Stimulated activated CD8-positive, alpha-beta memory T cell treated with anti-CD3 and anti-CD28 coated beads, Interleukin-12 subunit alpha, Interleukin-12 subunit beta, amount 100 ng/mL, for 1 hour (primary cell): ENCODE data around the gene ITCH.
"Not testable (repeated sequence)": the region's sequence is repeated elsewhere in the genome, so short reads cannot be mapped to it uniquely, and the experiment has no call there.

Experiments
- DNase-seq: peaks from one replicate; pipeline ENCODE4 v3.0.0-alpha.2; 2020; ENCODE audit warnings: low read depth

Gene ITCH

DNA sequence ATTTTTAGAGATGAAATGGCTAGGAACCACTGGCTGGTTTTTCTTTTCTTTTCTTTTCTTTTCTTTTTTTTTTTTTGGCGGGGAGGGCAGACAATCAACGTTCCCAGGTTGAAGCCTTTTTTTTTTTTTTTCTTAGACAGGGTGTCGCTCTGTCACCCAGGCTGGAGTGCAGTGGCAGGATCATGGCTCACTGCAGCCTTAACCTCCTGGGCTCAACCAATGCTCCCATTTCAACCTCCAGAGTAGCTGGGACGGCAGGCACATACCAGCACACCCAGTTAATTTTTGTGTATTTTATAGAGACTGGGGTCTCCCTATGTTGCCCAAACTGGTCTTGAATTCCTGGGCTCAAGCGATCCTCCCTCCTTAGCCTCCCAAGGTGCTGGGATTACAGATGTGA, 18.8 kb upstream of the ITCH start:
- no peak for DNase-seq

- DNase-seq = no peak
Observed at GRCh38 chr20:34345402-34345736, 17.7 kb upstream of the ITCH start.

- DNase-seq = not testable (repeated sequence)
Observed at GRCh38 chr20:34345839-34346532, 17.1 kb upstream of the ITCH start.

- not testable (repeated sequence) for DNase-seq
Observed at GRCh38 chr20:34346533-34346865, 16.6 kb upstream of the ITCH start.

DNA sequence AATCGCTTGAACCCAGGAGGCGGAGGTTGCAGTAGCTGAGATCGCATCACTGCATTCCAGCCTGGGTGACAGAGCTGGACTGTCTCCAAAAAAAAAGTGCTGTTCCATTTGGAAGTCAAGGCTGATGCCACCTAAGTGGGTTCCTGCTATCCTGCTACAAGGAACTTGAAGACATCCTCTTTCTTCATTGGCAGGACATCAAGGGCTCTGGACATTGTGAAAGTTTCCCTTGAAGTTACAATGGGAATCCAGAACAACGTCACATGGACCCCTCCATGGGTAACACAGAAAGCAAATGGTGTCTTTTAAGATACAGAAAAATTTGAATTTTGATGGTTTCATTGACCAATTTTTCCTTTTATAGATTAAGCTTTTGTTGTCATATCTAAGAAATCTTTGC, 15.5 kb upstream of the ITCH start:
- no peak for DNase-seq

GRCh38 chr20:34350095-34350494, 13.0 kb upstream of the ITCH start:
- no peak for DNase-seq

DNA sequence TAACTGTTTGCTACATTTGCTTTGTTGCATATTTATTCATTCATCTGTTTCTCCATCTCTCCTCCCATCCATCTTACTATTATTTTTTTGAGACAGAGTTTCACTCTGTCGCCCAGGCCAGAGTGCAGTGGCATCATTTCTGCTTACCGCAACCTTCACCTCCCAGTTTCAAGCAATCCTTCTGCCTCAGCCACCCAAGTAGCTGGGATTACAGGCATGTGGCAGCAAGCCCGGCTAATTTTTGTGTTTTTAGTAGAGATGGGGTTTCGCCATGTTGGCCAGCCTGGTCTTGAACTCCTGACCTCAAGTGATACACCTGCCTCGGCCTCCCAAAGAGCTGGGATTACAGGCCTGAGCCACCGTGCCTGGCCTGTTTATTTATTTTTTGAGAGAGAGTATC, 9.6 kb upstream of the ITCH start:
- not testable (repeated sequence) for DNase-seq

DNA sequence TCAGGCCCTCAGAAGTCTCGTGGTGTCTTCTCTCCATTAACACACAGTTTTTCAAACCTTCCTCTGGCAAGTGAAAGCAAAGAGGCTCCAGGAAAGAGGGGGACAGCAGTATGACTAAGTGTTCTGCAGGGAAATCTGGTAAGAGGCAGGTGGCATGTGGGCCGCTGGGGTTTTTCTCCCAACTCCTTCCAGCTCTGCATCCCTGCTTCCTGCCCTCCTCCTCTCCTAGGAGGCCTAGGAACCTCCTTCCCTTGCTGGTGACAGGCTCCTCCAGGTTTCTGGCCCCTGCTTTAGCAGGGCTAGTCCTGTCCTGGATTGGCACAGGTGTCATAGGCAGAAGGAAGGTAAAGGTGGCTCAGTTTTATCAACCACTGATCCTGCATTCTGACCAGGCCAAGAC, 7.6 kb upstream of the ITCH start:
- no peak for DNase-seq

DNA sequence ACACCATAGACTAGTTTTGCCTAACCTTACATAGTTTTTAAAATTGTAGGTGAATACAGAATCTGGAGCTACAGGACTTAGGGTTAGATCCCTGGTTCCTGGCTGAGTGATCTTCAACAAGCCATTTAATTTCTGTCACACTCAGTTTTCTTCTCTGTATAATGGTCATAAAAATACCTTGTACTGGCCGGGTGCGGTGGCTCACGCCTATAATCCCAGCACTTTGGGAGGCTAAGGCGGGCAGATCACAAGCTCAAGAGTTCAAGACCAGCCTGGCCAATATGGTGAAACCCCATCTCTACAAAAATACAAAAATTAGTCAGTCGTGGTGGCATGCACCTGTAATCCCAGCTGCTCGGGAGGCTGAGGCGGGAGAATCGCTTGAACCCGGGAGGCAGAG, 3.3 kb upstream of the ITCH start:
- DNase-seq = not testable (repeated sequence)

DNA sequence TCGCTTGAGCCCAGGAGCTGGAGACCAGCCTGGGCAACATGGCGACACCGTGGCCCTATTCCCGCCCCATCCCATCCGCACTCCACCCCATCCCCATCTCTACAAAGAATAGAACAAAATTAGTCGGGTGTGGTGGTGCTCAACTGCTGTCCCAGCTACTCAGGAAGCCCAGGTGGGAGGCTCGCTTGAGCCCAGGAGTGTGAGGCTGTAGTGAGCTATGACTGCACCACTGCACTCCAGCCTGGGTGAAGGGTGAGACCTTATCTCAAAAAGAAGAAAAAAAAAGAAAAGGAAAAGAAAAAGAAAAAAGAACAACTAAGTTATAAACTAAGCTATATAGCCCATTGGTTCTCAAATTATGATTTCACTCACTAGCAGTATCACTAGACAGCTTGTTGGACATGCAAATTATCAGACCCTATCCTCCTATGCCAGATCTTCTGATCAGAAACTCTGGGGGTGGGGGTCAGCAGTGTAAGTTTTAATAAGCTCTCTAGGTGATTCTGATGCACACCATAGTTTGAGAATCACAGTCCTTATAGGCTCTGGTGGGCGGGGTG, 491 bp upstream of the ITCH start:
- DNase-seq = no peak

DNA sequence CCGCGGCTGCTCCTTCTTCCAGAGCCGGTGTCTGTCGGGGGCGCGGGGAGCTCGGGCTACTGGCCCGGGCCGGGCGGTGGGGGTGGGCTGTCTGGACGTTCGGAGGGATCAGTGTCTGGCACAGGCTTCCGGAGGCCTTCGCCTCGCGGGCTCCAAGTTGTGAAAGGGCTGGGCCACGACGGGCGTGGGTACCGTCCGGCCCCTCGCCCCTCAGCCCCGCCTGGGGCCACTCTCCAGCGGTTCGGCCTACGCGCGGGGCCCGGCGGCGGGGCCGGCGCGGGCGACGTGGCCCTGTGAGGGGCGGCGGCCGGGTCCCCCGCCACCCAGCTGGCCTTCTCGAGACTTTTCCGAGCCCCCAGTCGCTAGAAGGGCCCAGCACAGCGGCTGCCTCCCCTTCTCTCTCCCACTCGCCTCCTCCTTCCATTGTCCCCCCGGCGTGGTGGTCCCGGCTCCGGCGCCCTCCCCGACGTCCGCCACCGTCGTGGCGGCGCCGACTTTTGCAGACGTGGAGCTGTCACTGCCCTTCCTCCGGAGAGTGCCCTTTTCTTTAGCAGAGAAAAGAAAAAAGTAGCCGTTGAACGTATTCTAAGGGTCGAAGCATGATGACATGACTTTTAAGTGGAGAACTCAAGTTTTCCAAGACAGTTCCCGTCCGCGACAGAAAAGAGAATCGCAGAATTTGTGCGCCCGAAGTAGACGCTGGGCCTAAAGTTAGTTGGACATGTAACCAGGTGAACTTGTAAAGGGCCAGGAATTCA, 571 bp downstream of the ITCH start:
- no peak for DNase-seq

- no peak for DNase-seq
Observed at GRCh38 chr20:34364223-34364506, 1.1 kb downstream of the ITCH start.

GRCh38 chr20:34365765-34366213, 2.7 kb downstream of the ITCH start:
- DNase-seq = no peak

GRCh38 chr20:34367155-34367554, 4.1 kb downstream of the ITCH start:
- DNase-seq = no peak

DNA sequence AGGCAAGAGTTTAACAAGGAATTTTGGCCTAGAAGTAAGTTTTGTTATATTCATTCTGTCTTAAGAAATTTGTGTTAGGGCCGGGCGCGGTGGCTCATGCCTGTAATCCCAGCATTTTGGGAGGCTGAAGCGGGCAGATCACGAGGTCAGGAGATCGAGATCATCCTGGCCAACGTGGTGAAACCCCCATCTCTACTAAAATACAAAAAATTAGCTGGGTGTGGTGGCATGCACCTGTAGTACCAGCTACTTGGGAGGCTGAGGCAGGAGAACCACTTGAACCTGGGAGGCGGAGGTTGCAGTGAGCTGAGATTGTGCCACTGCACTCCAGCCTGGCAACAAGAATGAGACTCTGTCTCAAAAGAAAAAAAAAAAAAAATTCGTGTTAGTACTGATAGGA, 4.8 kb downstream of the ITCH start:
- DNase-seq = not testable (repeated sequence)

- no peak for DNase-seq
Observed at GRCh38 chr20:34368547-34368946, 5.5 kb downstream of the ITCH start.

- no peak for DNase-seq
Observed at GRCh38 chr20:34369265-34369664, 6.2 kb downstream of the ITCH start.

DNA sequence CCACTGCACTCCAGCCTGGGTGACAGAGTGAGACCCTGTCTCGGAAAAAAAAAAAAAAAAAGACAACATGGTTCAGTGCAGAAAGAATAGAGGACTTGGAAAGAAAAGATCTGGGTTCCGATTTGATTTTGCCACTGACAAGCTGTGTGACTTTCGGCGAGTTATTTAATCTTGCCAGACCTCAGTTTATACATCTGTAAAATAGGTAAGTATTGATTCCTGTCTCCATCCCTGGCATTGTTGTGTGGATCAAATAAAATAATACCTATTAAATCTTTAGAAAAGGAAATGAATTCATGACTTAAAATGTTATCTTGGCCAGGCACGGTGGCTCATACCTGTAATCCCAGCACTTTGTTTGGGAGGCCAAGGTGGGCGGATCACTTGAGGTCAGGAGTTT, 7.0 kb downstream of the ITCH start:
- DNase-seq = no peak

GRCh38 chr20:34373445-34373844, 10.4 kb downstream of the ITCH start:
- no peak for DNase-seq

- no peak for DNase-seq
Observed at GRCh38 chr20:34374209-34374760, 11.2 kb downstream of the ITCH start.

GRCh38 chr20:34375977-34376430, 12.9 kb downstream of the ITCH start:
- DNase-seq = no peak

DNA sequence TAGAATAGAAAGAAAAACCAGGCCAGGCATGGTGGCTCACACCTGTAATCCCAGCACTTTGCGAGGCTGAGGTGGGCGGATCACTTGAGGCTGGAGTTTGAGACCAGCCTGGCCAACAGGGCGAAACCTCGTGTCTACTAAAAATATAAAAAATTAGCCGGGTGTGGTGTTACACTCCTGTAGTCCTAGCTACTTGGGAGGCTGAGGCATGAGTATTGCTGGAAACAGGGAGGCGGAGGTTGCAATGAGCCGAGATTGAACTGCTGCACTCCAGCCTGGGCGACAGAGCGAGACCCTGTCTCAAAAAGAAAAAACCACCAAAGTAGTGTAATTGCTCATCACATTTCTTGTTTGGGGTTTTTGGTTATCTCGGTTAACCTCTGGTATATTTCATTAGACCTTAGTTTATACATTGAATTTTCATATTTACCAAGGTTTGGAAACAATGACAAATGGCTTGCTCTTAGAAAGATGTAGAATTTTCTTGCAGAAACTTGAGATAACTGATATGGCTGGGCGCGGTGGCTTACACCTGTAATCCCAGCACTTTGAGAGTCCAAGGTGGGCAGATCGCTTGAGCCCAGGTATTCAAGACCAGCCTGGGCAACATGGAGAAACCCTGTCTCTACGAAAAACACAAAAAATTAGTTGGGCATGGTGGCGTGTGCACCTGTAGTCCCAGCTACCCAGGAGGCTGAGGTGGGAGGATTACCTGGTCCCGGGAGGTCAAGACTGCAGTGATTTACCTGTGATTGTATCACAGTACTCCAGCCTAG, 14.2 kb downstream of the ITCH start:
- no peak for DNase-seq

- no peak for DNase-seq
Observed at GRCh38 chr20:34382174-34382573, 19.1 kb downstream of the ITCH start.
